Jurkat, Clone E6-1 (cell line): ENCODE results near the gene ANKS1B.

Experiments
- DNase-seq: peaks from one replicate; pipeline ENCODE4 v3.0.0-alpha.2; 2011; ENCODE audit warnings: low read depth, low spot score
- H3K4me3 ChIP-seq: 2 replicates; pipeline ENCODE4 v1.5.1; 2011; ENCODE audit warnings: mild to moderate bottlenecking, low read length, control low read depth, moderate library complexity

The ANKS1B gene

GRCh38 chr12:99975321-99975720 lies 9.4 kb downstream of the ANKS1B start:
- no peak overlapping the region for H3K4me3 ChIP-seq
- no peak for DNase-seq

GRCh38 chr12:99974146-99974545 lies 10.6 kb downstream of the ANKS1B start:
- DNase-seq = no peak
- no peak overlapping the region for H3K4me3 ChIP-seq

- DNase-seq = no peak
- H3K4me3 ChIP-seq = no peak overlapping the region
These were observed 18.3 kb downstream of the ANKS1B start for GRCh38 chr12:99966429-99966828.

GRCh38 chr12:99960311-99960710 lies 24.4 kb downstream of the ANKS1B start:
- no peak overlapping the region for H3K4me3 ChIP-seq
- peak; percentile 5 for DNase-seq

GRCh38 chr12:99959549-99960170 lies 25.1 kb downstream of the ANKS1B start:
- H3K4me3 ChIP-seq = no peak overlapping the region
- DNase-seq = no peak

GRCh38 chr12:99957866-99958466 lies 26.8 kb downstream of the ANKS1B start:
- DNase-seq = no peak
- no peak overlapping the region for H3K4me3 ChIP-seq

GRCh38 chr12:99954724-99955123 lies 30.0 kb downstream of the ANKS1B start:
- DNase-seq = no peak
- no peak overlapping the region for H3K4me3 ChIP-seq

- H3K4me3 ChIP-seq = no peak overlapping the region
- no peak for DNase-seq
These were observed 36.4 kb downstream of the ANKS1B start for GRCh38 chr12:99948370-99948769.

- no peak for DNase-seq
- H3K4me3 ChIP-seq = no peak overlapping the region
These were observed 38.6 kb downstream of the ANKS1B start for GRCh38 chr12:99946131-99946530.

GRCh38 chr12:99935608-99936007 lies 49.1 kb downstream of the ANKS1B start:
- no peak for DNase-seq
- no peak overlapping the region for H3K4me3 ChIP-seq

GRCh38 chr12:99926511-99927169 lies 58.1 kb downstream of the ANKS1B start:
- no peak overlapping the region for H3K4me3 ChIP-seq
- no peak for DNase-seq

- DNase-seq = no peak
These were observed 64.3 kb downstream of the ANKS1B start for GRCh38 chr12:99920353-99920960.

GRCh38 chr12:99917711-99918402 lies 66.9 kb downstream of the ANKS1B start:
- DNase-seq = no peak
- H3K4me3 ChIP-seq = no peak overlapping the region

More at GRCh38 chr12:99920353-99920960, 64.3 kb downstream of the ANKS1B start:
- H3K4me3 ChIP-seq = no peak overlapping the region

GRCh38 chr12:99916555-99916954 lies 68.2 kb downstream of the ANKS1B start:
- DNase-seq = no peak
- no peak overlapping the region for H3K4me3 ChIP-seq

- DNase-seq = no peak
- H3K4me3 ChIP-seq = no peak overlapping the region
These were observed 69.3 kb downstream of the ANKS1B start for GRCh38 chr12:99915251-99916082.

GRCh38 chr12:99914206-99914605 lies 70.5 kb downstream of the ANKS1B start:
- DNase-seq = no peak
- H3K4me3 ChIP-seq = no peak overlapping the region

- no peak overlapping the region for H3K4me3 ChIP-seq
- no peak for DNase-seq
These were observed 72.8 kb downstream of the ANKS1B start for GRCh38 chr12:99911967-99912366.

GRCh38 chr12:99911081-99911480 lies 73.7 kb downstream of the ANKS1B start:
- no peak overlapping the region for H3K4me3 ChIP-seq
- DNase-seq = no peak

- no peak for DNase-seq
- no peak overlapping the region for H3K4me3 ChIP-seq
These were observed 74.4 kb downstream of the ANKS1B start for GRCh38 chr12:99910342-99910741.
